GM19238 (cell line): Measurements from ENCODE around the gene ZAP70.
"Not testable (repeated sequence)": the region's sequence is repeated elsewhere in the genome, so short reads cannot be mapped to it uniquely, and the experiment has no call there.

Experiments used
- DNase-seq: peaks from one replicate; pipeline ENCODE4 v3.0.0; 2011; ENCODE audit warnings: low spot score; ENCODE audit not compliant: insufficient read length

The ZAP70 gene

DNA sequence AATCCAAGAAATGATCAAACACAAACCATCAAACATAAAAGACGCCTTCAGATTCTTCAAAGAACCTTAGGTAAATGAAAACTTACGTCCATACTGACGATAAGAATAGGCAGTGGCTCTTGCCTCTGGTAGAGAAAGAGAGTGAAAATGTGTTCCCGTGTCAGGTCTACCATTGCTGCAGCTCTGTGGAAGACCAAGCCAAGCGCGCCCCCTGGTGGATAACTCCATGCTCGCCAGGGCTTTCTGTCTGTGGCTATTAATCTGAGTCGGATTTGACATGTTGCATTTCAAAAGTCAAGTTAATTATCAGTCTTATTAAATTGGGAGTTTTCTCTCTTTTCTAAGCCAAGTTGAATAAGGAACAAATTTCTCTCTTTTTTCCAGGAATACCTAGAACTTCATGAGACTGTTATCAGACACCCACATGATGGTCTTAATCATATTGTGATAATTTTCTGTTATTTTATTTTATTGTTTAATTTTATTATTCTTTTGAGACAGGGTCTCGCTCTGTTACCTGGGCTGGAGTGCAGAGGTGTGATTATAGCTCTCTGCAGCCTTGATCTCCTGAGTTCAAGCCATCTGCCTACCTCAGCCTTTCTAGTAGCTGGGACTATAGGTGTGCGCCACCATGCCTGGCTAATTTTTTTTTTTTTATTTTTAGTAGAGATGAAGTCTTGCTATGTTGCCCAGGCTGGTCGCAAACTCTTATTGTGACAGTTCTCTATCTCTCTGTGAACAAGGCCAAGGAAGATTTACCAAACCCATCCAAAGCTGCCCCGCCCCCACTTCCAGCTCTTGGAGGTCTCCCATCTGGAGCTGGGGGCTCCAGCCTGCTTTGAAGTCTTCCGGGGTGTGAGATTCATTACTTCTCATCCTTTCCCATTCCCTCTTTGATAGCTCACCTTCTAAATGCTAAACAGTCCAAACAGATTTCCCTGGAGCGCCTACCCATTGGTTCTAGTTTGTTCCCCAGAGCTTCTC, 15.8 kb upstream of the ZAP70 start:
- peak; percentile 63 for DNase-seq

DNA sequence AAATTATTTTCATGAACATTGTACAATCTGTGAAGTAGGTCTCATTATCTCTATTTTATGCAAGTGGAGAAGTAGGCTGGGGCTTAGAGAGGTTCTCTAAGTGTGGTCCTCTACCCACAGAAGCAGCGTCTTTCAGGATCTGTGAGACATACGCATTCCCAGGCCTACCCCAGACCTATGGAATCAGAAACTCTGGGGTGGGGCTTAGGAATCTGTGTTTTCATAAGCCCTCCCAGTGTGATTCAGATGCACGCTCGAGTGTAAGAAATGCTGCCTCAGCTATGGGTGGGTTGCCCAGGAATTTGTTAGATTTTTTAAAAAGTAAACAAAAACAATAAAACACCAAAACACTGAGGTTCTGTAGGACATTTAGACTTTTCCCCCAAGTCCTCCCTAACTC, 14.8 kb upstream of the ZAP70 start:
- DNase-seq, result no peak

DNA sequence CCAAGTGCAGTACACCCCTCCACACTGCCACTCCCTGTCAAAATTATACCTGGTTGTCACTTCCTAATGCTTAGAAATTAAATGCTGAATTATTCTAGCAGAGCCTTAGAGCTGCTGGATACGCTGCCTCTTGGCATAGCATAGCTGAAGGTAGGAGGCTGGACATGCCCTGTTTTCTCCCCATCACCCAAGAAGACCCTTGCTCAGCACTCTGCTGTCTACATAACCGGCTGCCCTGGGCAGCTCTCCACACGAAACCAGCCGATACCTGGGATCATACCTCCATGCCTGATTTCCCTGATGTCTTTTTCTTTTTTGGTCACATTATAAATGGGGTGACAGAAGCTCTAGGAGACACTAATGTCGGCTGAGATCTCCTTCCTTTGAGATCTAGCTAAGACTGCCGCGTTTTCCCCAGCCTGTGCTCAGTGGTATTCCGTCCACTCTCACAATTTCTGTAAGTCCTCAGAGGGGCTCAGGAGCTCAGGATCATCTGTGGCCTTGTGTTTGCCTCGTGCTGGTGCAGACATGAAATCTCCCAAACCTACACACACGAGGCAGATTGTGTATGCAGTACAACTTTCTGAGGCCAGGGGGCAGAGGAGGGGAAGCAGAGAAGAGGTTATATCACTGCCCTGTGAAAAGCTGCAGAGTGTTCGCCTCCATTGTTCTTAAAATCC, 13.5 kb upstream of the ZAP70 start:
- no peak for DNase-seq

DNA sequence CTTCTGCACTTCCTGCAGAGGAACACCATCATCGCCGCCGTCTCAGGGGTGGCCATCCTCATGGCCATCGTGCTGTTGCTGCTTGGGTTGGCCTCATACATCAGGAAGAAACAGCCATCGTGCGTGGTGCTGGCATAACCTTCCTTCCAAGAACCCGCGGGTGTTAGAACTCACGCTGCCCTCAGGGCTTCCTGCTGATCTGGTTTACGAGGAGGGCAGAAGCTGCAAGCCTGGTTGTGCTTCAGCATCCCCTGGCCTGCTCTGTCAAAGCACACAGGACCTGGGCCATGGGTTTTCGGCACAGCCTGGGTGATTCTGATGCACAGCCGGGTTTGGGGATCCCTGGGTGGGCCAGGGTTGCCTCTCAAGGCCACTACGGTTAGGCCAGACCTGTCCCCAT, 12.2 kb upstream of the ZAP70 start:
- no peak for DNase-seq

DNA sequence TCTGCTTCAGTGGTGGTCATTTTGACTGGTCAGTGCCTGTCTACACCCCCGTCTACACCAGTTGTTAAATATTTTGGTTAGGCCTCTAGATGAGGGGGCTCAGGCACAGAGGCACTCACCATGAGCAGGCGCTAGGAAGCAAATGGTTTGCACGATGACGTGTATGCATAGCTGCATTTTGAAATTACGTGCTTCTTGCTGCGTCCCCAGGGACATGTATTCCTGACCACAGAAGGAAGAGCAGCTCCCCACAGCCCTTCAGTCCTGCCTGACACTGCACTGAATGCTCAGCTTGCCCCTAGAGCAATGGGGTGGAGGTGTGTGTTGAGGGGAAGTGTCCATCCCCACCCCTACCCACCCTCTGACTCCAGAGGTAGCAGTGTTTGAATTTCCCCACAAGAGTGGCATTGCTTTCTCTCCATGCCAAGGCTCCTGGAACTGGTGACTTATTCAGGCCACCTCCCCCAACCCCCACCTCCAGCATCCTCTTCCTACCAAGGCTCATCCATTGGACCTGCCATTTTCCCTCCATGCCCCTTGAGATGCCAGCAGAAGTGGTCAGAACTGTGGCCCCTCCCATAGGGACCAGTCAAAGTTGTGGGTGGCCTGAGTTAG, 11.4 kb upstream of the ZAP70 start:
- no peak for DNase-seq

DNA sequence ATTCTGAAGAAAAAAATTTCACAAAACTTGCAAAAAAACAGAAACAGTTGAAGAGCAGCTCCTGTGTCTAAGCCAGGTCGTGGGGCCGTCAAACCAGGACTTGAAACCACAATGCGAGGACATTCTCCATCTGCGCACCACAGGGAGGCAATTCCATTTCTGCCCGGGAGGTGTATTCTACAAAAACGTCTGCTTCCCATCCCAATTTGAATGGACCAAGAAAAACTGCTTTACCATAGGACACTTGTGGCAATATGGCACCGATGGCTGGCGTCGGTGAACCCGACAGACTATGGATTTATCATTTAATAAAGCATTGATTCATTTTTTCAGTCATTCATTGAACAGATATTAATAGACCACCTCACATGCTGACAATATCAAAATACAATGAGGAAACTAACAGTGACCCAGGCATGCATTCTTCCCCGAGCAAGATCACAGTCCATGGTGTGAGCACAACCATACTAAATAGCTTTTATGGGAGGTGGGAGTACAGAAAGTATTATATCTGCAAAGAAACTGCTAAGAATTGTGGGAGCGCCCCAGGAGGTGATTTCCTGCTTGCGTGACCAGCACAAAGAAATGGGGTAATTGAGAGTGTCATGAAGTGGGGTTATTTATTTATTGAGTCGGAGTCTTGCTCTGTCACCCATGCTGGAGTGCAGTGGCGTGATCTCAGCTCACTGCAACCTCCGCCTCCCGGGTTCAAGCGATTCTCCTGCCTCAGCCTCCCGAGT, 10.5 kb upstream of the ZAP70 start:
- DNase-seq, result no peak

DNA sequence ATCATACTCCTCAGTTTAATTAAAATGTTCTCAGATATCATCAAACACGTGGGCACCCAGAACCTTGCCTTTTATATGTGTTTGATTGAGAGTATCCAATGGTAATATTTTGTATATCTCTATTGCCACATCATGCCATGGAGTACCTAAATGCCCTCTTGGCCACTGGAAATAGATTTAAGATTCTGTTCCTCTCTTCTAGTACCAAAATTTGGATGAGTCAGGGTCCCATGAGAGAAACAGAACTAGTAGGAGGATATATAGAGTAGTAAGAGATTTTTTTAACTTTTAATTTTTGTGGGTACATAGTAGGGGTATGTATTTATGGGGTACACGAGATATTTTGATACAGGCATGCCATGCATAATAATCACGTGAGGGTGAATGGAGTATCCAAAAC, 9.6 kb upstream of the ZAP70 start:
- DNase-seq, result no peak

DNA sequence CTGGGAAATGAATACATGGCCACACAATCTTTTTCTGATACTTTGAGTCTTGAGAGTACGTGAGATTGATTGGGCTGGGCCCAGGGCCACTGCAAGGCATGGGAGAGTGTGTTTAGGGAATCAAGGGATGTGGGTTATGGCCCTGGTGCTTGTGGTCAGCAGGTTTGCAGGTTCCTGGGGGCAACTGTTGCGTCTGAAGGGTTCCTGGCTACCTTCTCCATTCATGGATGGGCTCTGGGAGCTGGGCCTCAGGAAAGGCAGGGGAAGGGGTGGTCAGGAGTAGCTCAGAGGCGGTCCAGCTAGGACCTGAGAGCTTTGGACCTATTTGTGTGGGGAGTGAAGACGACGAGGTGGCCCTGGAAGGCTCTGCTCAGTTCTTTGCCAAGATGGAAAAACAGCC, 8.4 kb upstream of the ZAP70 start:
- no peak for DNase-seq

DNA sequence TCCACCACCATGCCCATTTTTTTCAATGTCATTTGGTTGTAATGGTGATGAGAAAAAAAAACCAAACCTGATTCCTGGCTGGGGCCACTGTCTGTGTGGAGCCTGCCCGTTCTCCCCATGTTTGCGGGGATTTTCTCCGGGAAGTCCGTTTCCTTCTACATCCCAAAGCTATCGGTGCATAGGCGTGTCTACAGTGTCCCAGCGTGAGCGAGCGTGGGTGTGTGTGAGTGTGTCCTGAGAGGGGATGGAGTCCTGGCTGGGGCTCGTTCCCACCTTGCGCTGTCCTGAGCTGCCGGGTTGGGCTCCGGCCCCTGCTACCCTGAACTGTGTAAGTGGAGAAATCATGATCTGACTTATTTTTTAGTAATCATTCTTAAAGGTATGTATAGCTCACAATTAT, 7.3 kb upstream of the ZAP70 start:
- no peak for DNase-seq

DNA sequence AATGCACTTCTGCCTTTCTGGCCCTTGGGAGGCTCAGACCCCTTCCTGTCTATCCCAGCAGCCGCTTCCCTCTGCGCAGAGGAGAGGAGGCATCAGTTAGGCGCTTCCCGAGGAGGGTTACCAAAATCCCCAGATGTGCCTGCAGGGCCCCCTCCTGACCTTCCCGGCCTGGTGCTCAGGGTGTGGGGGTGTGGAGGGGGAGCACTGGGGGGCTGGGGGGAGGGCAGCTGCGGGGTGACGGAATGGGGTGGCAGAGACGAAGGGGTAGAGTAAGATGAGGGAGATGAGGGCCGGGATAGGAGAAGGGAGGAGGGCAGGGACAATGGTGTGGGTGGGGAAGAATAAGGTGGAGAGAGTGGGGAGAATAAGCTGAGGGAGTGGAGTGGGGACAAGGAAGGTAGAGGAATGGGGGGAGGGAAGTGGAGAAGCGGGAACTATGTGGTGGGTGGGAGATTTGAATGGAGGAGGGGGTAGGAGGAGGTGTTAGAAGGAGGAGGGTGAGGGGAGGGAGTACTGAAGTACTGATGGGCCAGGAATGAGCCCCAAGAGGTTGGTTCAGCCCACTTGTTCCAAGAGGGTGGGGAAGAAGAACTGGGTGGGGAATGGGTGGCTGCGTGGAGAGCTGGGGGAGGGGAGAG, 6.5 kb upstream of the ZAP70 start:
- no peak for DNase-seq

DNA sequence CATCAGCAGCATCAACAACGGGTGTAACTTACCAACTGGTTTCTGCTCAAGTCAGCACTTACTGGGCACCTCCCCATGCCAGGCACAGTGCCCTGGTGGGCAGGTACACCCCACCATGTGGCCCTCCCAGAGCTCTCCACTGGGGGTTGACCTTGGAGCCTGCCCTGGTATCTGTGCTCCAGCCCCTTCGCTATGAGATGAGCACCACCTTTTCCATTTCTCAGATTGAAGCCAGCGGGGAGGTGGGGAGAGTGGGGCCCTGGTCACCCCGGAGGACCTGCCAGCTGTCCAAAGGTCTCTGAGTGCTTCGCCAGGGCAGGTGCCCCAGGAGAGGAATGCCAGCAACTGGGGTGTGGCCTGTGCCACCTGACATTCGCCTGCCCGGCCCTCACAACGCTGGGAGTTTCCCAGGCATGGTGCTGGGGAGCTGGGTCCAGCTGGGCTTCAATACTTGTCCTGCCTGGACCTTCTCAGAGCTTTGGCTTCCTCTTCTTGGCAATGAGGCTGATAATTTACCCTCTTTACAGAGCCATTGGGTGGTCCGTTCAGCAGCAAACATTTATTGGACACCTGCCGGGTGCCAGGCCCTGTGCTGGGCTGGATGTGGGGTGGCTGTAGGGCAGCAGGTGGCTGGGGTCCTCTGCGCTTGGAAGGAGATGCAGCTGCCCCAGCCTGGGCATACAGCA, 5.9 kb upstream of the ZAP70 start:
- DNase-seq, result no peak

DNA sequence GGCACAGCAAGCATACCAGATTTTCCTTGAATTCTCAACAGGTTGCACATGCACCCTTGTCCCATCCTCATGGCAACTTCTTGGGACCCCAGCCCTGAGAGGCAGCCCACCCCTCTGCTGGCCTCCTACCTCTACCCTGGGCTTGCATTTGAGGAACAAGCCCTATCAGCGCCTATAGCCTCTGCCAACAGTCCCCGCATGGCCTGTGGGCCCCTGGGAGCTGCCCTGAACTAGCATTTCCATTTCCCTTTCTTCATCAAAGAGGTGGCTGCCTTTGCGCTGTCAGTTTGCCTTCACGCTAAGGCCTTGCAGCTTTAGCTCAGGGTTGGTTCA, 5.4 kb upstream of the ZAP70 start:
- no peak for DNase-seq

DNA sequence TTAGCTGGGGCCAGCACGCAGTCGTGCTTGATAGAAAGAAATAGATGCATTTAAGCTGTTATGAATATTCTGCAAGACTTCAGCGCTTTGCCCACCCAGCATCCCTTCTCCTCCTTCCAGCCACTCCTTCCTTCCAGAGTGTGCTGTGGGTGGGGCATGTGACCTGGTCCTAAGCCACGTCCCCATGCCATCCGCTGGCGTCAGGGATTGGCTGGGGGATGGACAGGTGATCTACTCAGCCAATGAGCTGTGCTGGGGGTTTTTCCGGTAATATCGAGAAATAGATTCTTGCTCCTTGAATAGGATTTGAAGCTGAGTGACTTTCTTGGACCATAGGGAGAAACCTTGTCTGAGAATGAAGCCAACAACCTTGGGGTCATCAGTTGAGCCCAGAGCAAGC, 4.8 kb upstream of the ZAP70 start:
- no peak for DNase-seq

DNA sequence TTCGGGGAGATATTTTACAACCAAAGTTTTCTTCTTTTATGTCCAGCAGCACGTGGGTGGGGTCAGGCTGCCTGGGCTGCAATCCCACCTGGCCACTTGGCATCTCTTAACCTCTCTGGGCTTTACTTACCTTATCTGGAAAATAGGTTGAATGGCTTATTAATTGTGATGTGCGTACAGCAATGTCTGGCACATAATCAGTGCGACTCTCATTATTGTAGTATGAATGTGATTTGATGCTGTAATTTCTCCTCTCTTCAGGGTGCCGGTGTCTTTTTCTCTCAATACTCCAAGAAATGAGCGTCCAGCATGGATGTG, 2.0 kb upstream of the ZAP70 start:
- DNase-seq, result no peak

DNA sequence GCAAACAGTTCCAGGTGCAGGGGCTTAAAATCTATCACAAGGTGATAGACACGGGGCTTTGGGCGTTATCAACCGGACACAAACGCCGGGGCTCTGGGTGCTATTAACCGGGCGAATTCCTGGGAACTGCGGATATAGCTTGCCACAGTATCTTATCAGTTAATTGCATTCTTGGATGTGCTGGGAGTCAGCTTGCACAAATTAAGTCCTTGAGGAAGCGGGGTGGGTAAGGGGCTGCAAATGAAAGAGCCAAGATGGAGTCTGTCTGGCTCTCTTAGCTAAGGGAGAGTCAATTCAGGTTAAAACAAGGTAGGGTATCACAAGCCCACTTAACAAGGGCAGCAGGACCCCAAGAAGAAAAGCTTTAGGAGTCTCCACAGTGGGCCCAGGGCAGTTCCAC, 1.2 kb upstream of the ZAP70 start:
- not testable (repeated sequence) for DNase-seq

DNA sequence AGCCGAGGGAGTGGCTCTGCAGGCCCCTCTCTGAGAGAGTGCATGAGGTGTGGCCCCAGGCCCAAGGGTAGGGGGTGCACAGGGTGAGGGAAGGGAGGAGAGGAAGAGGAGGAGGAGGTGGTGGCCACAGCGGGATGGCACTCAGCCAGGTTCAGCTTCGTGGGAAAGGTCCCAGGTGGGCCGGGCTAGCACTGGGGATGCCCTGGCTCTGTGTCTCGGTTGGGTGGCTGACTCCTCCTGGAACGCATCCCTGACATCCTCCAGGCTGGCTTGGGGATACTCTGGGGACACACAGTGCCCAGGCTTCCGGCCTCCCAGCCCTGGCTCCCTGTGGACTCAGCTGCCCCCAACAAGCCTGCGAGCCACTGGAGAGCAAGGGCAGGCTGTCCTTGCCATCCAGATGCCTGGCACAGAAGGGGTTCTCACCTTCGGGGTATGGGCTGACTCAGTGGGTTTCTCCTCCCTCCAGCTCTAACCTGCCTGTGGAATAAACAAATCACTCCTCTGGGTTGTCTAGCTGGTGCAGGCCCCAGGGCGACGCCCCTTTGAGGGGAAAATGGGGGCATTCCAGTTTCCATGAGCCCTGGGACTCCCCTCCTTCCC, 582 bp upstream of the ZAP70 start:
- DNase-seq, result no peak

DNA sequence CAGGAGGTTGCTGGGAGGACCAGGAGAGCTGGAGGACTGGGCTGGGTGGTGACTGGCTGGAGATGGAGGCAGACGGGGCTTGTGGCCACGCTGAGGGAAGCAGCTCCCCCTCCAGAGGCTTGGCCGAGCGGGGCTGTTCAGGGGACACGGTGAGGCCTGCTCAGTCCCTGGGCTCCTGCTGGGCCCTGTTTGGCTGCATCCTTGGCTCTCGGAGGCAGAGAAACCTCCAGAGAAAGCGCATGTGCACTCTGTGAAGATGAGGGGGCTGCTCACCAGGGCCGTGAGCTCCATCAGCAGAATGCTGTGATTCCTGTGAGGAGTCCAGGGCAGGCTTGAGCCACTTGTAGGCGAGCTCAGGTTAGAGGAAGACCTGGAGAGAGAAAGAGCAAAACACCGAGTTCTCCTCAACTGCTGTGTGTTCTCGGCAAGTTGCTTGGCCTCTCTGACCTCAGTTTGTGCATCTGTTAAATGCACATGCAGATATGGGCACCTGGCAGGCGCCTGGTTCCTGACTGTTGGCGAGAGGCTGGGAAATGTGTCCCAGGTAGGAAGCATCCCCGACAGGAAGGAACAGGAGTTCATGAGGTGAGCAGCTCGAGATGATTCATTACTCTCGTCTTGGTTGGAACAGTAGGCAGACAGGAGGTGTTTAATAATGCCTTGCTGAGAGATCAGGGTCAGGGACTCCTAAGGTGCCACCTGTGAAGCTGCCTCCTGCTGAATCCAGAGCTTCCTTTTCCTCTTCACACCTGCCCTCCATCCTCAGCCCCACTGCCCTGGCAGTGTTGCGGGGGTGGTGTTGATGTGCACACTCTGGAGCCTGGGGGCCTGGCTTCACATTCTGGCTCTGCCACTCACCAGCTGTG, 941 bp downstream of the ZAP70 start:
- no peak for DNase-seq

DNA sequence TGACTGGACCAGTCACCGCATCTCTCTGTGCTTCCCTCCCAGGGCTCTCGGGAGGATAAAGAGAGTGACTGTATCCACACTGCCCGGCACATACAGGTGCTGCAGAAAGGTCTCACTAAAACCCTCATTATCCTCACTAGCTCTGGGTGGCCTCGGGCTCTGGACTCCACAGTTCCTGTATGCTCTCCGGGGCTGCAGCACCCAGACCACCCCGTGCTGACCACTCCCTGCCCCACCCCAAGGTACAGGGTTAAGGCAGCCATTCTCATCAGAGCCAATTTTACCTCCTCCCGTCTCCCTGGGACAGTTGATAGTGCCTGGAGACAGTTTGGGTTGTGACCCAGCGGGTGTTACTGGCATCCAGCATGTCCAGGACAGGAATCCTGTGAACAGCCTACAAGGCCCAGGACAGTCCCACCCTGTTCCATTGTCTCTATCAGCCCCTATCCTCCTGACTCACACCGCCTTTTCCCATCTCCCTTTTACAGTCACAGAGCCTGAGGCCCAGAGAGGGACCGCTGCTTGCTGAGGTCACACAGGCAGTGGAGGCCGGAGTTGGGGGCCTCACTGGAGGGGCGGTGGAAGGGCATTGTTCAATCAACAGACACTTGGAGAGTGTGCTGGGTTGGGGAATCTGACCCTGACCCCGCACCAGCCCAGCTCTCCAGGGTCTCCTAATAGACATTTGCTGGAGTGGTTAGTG, 1.7 kb downstream of the ZAP70 start:
- no peak for DNase-seq
